A673 (cell line): ENCODE measurements around the gene KLRF1. TPM values are rescaled to one million over a fixed set of nuclear protein-coding genes. Genes with fewer than 3 reads are reported as not detected.

Experiments used
- BruUV-seq: library from RNA; stranded (reverse); fragments of 400-500 nt; replicated peaks from 2 replicates; lab custom pipeline; 2021; lab: Mats Ljungman, UMichigan
- CTCF ChIA-PET: fragments of 300-600 bp; sonication (Branson Sonifier 250); formaldehyde crosslinking; loops from one replicate; lab custom pipeline; 2022; ENCODE audit warnings: antibody characterized with exemption; lab: Charles Lee
- POLR2A ChIA-PET: fragments of 300-600 bp; sonication (Branson Sonifier 250); formaldehyde crosslinking; loops from one replicate; lab custom pipeline; 2022; ENCODE audit warnings: antibody characterized with exemption; ENCODE audit not compliant: low non-redundant PET; lab: Charles Lee
- DNase-seq: peaks from one replicate; pipeline ENCODE4 v3.0.0-alpha.2; 2015; ENCODE audit warnings: low spot score
- H3K27ac ChIP-seq: fragments of 200-600 bp; sonication (generic); 2 replicates; pipeline ENCODE4 v1.5.1; 2016; ENCODE audit warnings: mixed run types, low read depth, mild to moderate bottlenecking, mixed read lengths, antibody characterized with exemption, low read length; ENCODE audit not compliant: poor library complexity, severe bottlenecking
- H3K27me3 ChIP-seq: fragments of 200-600 bp; sonication (generic); replicated peaks from 2 replicates; pipeline ENCODE4 v1.6.1; 2017; ENCODE audit warnings: mixed run types, low read depth, mild to moderate bottlenecking, mixed read lengths, antibody characterized with exemption, low read length; ENCODE audit not compliant: insufficient read depth, poor library complexity
- H3K36me3 ChIP-seq: fragments of 200-600 bp; sonication (generic); 2 replicates; pipeline ENCODE4 v1.6.1; 2016; ENCODE audit warnings: mixed run types, mild to moderate bottlenecking, mixed read lengths, antibody characterized with exemption, low read length; ENCODE audit not compliant: insufficient read depth, poor library complexity, severe bottlenecking
- H3K4me1 ChIP-seq: fragments of 200-600 bp; sonication (generic); 2 replicates; pipeline ENCODE4 v1.6.1; 2017; ENCODE audit warnings: mixed run types, mild to moderate bottlenecking, mixed read lengths, antibody characterized with exemption, low read length; ENCODE audit not compliant: insufficient read depth, poor library complexity, severe bottlenecking
- H3K4me3 ChIP-seq: fragments of 200-600 bp; sonication (generic); 2 replicates; pipeline ENCODE4 v1.5.1; 2016; ENCODE audit warnings: low read depth, mixed run types, mild to moderate bottlenecking, mixed read lengths, low read length; ENCODE audit not compliant: poor library complexity, severe bottlenecking
- H3K9me3 ChIP-seq: fragments of 200-600 bp; sonication (generic); 2 replicates; pipeline ENCODE4 v1.6.1; 2016; ENCODE audit warnings: mixed run types, low read depth, mild to moderate bottlenecking, mixed read lengths, antibody characterized with exemption, low read length; ENCODE audit not compliant: poor library complexity, severe bottlenecking
- EZH2 ChIP-seq: fragments of 200-600 bp; sonication (generic); IDR thresholded peaks from 2 replicates; pipeline ENCODE4 v1.6.1; 2017; ENCODE audit warnings: borderline replicate concordance, low read depth, mild to moderate bottlenecking, mixed read lengths, antibody characterized with exemption, low read length; ENCODE audit not compliant: poor library complexity, severe bottlenecking
- intact Hi-C: fragments of 100-400 bp; cut with micrococcal nuclease; formaldehyde crosslinking; loops from one replicate; pipeline ENCODE4 v1.10.0; 2022; ENCODE audit not compliant: unreplicated experiment
- total RNA-seq: library from RNA; stranded (reverse); gene quantifications from 2 replicates; pipeline ENCODE4 v1.2.3, GENCODE V29; 2021
- TF ChIP-seq, protein P1 (sequence below): fragments of 300-800, 200-600 bp; sonication (generic); conservative IDR thresholded peaks from 2 replicates; pipeline ENCODE4 v1.5.1; 2017; ENCODE audit warnings: low read depth, mild to moderate bottlenecking, antibody characterized with exemption, low read length, moderate library complexity, mixed read lengths

The KLRF1 gene
- total RNA-seq, 1 experiment from 2014 or later = not detected

DNA sequence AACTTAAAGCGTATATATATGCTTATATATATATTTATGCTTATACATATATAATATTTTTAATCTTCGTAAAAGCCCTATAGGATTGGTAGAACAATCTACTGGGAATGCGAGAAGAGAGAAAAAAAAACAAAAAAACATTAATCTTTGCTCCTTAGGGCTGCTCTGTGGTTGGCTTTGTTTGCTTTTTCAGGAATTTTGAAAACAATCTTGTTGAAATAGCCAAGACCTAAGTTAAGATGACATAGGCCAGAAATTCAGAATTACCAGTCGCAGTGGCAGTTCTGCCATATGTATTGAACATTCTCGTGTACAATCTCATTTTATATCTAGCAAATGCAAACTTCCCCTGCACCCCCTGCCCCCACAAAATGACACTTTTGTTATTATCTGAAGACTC, 54.7 kb downstream of the KLRF1 start:
- TF ChIP-seq, protein P1, sequence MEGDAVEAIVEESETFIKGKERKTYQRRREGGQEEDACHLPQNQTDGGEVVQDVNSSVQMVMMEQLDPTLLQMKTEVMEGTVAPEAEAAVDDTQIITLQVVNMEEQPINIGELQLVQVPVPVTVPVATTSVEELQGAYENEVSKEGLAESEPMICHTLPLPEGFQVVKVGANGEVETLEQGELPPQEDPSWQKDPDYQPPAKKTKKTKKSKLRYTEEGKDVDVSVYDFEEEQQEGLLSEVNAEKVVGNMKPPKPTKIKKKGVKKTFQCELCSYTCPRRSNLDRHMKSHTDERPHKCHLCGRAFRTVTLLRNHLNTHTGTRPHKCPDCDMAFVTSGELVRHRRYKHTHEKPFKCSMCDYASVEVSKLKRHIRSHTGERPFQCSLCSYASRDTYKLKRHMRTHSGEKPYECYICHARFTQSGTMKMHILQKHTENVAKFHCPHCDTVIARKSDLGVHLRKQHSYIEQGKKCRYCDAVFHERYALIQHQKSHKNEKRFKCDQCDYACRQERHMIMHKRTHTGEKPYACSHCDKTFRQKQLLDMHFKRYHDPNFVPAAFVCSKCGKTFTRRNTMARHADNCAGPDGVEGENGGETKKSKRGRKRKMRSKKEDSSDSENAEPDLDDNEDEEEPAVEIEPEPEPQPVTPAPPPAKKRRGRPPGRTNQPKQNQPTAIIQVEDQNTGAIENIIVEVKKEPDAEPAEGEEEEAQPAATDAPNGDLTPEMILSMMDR = no peak
- TF ChIP-seq EZH2 = no peak
- Histone ChIP-seq H3K4me1 (no peaks in the 10 kb centered on the region), H3K27me3 (no peaks in the 10 kb centered on the region), H3K36me3 (no peaks in the 10 kb centered on the region), H3K27ac (no peak overlapping the region), H3K9me3 (no peaks in the 10 kb centered on the region), H3K4me3 (no peak overlapping the region)
- BruUV-seq = no TSS peak
- CTCF ChIA-PET = no interaction called here
- intact Hi-C loops = no loop called here
- POLR2A ChIA-PET = no interaction called here
- DNase-seq = no peak

DNA sequence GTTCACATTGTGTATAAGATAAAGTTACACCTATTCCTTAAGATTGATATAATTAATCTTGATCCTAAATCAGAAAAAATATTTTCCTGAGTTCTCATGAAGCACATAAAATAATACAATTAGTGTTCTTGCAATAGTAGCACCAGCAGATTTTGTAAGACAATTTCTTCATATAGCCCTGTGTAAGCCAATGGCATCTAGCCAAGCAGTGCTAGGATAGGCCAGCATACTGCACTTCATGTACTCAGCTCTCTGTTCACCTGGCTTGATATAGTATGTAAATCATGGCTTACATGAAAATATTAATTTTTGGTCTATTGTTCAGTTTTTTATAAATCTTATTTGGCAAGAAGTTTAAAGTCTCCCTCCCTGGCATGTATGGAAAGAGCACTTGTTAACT, 55.9 kb downstream of the KLRF1 start:
- intact Hi-C loops = no loop called here
- no peaks in the 10 kb centered on the region for H3K27me3 ChIP-seq
- no peaks in the 10 kb centered on the region for H3K36me3 ChIP-seq
- no peaks in the 10 kb centered on the region for H3K4me1 ChIP-seq
- no peaks in the 10 kb centered on the region for H3K9me3 ChIP-seq
- ChIA-PET POLR2A (no interaction called here), CTCF (no interaction called here)
- no peak for DNase-seq
- H3K4me3 ChIP-seq = no peak overlapping the region
- TF ChIP-seq EZH2 = no peak
- TF ChIP-seq, protein P1 = no peak
- no TSS peak for BruUV-seq
- no peak overlapping the region for H3K27ac ChIP-seq

DNA sequence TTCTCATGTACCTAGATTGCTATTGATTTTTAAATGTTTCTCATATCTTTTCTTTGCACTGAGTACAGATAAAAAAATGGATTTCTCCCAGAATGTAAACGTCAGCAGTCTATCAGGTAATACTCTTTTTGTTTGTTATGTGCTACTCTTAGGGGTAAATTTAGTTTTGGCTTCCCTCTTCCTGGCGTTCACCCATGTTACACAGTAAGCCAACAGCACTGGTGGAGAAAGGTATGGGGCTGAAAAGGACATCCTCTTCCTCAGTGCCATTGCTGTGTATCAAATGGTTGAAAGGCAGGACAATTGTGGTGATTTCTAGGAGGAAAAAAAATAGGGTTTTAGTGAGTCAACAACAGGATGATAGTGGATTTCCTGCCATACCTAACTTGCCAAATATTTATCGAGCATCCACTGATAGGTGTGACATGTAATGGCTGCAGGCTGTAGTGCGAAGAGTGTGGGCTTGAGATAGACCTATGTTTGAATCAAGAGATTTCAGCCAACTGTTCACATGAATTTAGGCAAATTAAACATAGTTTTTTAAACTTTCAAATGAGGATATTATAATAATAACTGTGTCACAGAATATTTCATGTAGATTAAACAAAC, 61.5 kb downstream of the KLRF1 start:
- TF ChIP-seq, protein P1 = no peak
- no peak for TF ChIP-seq EZH2
- ChIA-PET CTCF (no interaction called here), POLR2A (no interaction called here)
- DNase-seq = no peak
- H3K9me3 ChIP-seq = no peaks in the 10 kb centered on the region
- peaks cover 4% of the 10 kb centered on the region for H3K27me3 ChIP-seq
- H3K4me1 ChIP-seq = no peaks in the 10 kb centered on the region
- no peaks in the 10 kb centered on the region for H3K36me3 ChIP-seq
- H3K27ac ChIP-seq = no peak overlapping the region
- H3K4me3 ChIP-seq = no peak overlapping the region
- intact Hi-C loops = no loop called here
- BruUV-seq = no TSS peak

Other genes with a start within 250 kb of the KLRF1 start
- gene KLRB1, start 219.6 kb upstream of the KLRF1 start, total RNA-seq = not detected in 2 replicates
- gene CLEC2D, start 157.8 kb upstream of the KLRF1 start, total RNA-seq = 1.6 and 2.2 TPM in 2 replicates
- not detected in 2 replicates for gene CLECL1, start 94.4 kb upstream of the KLRF1 start, total RNA-seq
- gene CD69, start 66.6 kb upstream of the KLRF1 start, total RNA-seq = 0.26 TPM in 1 of 2 replicates, not detected in the other
- gene CLEC2B, start 41.9 kb downstream of the KLRF1 start, total RNA-seq = 9.4 and 12.3 TPM in 2 replicates
- gene KLRF2, start 54.0 kb downstream of the KLRF1 start, total RNA-seq = not detected in 2 replicates
- not detected in 2 replicates for gene CLEC2A, start 104.9 kb downstream of the KLRF1 start, total RNA-seq
- gene CLEC12A, start 143.9 kb downstream of the KLRF1 start, total RNA-seq = not detected in 2 replicates
- not detected in 2 replicates for gene CLEC1B, start 171.6 kb downstream of the KLRF1 start, total RNA-seq
- gene CLEC12B, start 183.1 kb downstream of the KLRF1 start, total RNA-seq = not detected in 2 replicates
- not detected in 2 replicates for gene CLEC9A, start 203.2 kb downstream of the KLRF1 start, total RNA-seq